ENCODE results near the gene C9.

C9 gene

GRCh38 chr5:39394946-39395345 is 30.7 kb upstream of the C9 start:
- CTCF ChIA-PET: interaction anchor here (0.7 kb wide), 1 partner anchor 10 kb away, joined by 3 read pairs; no protein-coding TSS in a partner anchor
- DNase-seq (ENCODE audit: extremely low spot score): no peak
- TF ChIP-seq CTCF (IDR thresholded peaks at IDR 0.05; ENCODE audit: control extremely low read depth, extremely low read depth, low read depth, missing control alignments): no peak
- POLR2A ChIA-PET: no interaction called here

DNA sequence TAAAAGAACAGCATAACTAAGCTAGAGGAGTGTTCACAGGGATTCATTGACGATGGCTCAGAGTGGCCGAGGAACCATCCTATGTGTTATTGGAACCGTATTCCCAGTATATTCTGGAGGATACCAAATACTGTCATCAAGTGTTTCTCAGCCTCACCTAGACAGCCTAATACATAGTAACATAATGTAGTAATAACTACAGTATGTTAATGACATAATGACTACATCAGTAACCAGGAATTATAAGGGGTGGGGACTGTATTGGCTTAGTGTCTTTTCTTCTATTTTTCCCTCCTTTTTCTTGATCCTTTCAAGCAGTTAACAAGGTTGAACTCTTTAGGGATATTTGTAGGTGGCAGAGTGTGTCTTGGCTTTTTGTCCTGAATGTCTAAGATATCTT is 26.6 kb upstream of the C9 start:
- POLR2A ChIA-PET: no interaction called here
- CTCF ChIA-PET: no interaction called here
- no peak for TF ChIP-seq CTCF (IDR thresholded peaks at IDR 0.05; ENCODE audit: control extremely low read depth, extremely low read depth, low read depth, missing control alignments)
- no peak for DNase-seq (ENCODE audit: extremely low spot score)

DNA sequence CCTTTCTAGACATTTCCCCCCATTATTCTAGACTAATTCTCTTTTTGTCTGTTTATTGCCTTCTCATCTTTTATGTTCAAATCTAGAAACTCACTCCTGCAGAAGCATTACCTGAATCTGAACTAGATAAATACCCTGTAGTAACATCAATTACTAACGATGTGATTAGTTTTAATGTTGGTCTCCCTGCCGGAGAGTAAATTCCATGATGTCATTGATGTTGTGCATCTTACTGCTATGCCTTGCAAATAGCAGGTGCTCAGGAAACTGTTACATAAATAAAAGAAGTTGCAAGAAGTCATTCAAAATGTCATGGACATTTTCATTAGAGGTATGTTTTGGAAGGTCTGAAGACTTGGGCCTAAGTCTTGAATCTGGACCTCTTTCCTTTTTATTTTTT is 23.0 kb upstream of the C9 start:
- DNase-seq (ENCODE audit: extremely low spot score): no peak
- CTCF ChIA-PET: interaction anchor here (1.6 kb wide), 1 partner anchor 11 kb away, joined by 7 read pairs; no protein-coding TSS in a partner anchor
- TF ChIP-seq CTCF (IDR thresholded peaks at IDR 0.05; ENCODE audit: control extremely low read depth, extremely low read depth, low read depth, missing control alignments): no peak
- POLR2A ChIA-PET: no interaction called here

- ChIA-PET CTCF (interaction anchor here (2.2 kb wide), 1 partner anchor 8 kb away, joined by 11 read pairs; no protein-coding TSS in a partner anchor), POLR2A (no interaction called here)
- TF ChIP-seq CTCF (IDR thresholded peaks at IDR 0.05; ENCODE audit: control extremely low read depth, extremely low read depth, low read depth, missing control alignments): no peak
- no peak for DNase-seq (ENCODE audit: extremely low spot score)
Measured at GRCh38 chr5:39384271-39384670, 20.0 kb upstream of the C9 start.

- POLR2A ChIA-PET: no interaction called here
- TF ChIP-seq CTCF (IDR thresholded peaks at IDR 0.05; ENCODE audit: control extremely low read depth, extremely low read depth, low read depth, missing control alignments): no peak
- DNase-seq (ENCODE audit: extremely low spot score): no peak
- CTCF ChIA-PET: interaction anchor here (1.1 kb wide), 1 partner anchor 167 kb away, joined by 5 read pairs; no protein-coding TSS in a partner anchor
Measured at GRCh38 chr5:39381376-39381775, 17.1 kb upstream of the C9 start.

- ChIA-PET POLR2A (no interaction called here), CTCF (interaction anchor here (1.3 to 2.2 kb wide), 2 partner anchors 8 to 168 kb away, joined by 6 to 11 read pairs; no protein-coding TSS in a partner anchor)
- TF ChIP-seq CTCF (IDR thresholded peaks at IDR 0.05; ENCODE audit: control extremely low read depth, extremely low read depth, low read depth, missing control alignments): no peak
- no peak for DNase-seq (ENCODE audit: extremely low spot score)
Measured at GRCh38 chr5:39379693-39380092, 15.4 kb upstream of the C9 start.
